GM10266 (cell line): Measurements from ENCODE around the gene PDE8A.

ENCODE experiments used
- DNase-seq: peaks from one replicate; pipeline ENCODE4 v3.0.0; 2012; ENCODE audit errors: extremely low spot score
- CTCF ChIP-seq: IDR thresholded peaks from 2 replicates; pipeline ENCODE4 v1.5.1; 2012; ENCODE audit warnings: mild to moderate bottlenecking, low read depth; ENCODE audit not compliant: control insufficient read depth, insufficient read depth; ENCODE audit errors: missing control alignments

The PDE8A gene

GRCh38 chr15:85118581-85118980 lies 136.9 kb downstream of the PDE8A start:
- DNase-seq, result no peak
- TF ChIP-seq CTCF, result no peak

GRCh38 chr15:85120351-85121113 lies 138.9 kb downstream of the PDE8A start:
- no peak for TF ChIP-seq CTCF
- DNase-seq, result no peak

- no peak for DNase-seq
- TF ChIP-seq CTCF, result no peak
Measured at GRCh38 chr15:85124173-85124572, 142.5 kb downstream of the PDE8A start.

- no peak for DNase-seq
- no peak for TF ChIP-seq CTCF
Measured at GRCh38 chr15:85125056-85125661, 143.5 kb downstream of the PDE8A start.

GRCh38 chr15:85128621-85129020 lies 147.0 kb downstream of the PDE8A start:
- DNase-seq, result no peak
- no peak for TF ChIP-seq CTCF

GRCh38 chr15:85129881-85130280 lies 148.2 kb downstream of the PDE8A start:
- no peak for TF ChIP-seq CTCF
- no peak for DNase-seq

- no peak for DNase-seq
- no peak for TF ChIP-seq CTCF
Measured at GRCh38 chr15:85131915-85132314, 150.3 kb downstream of the PDE8A start.
